ENCODE data around the gene C22orf23. TPM values are rescaled to one million over a fixed set of nuclear protein-coding genes. Genes with fewer than 3 reads are reported as not detected.

The C22orf23 gene
- total and polyA plus RNA-seq, 2 donors (not counting 1 experiment from before 2014, with no cell fraction given), result not detected

- ATAC-seq (ENCODE audit: low read depth), result no peak
- Mint-ChIP-seq H3K27ac (peak overlapping the region; percentile 68), H3K9me3 (ENCODE audit: insufficient read depth) (no peaks in the 10 kb centered on the region), H3K4me1 (peaks cover 28% of the 10 kb centered on the region), H3K27me3 (no peaks in the 10 kb centered on the region), H3K4me3 (peak overlapping the region; percentile 80)
- Histone ChIP-seq H4K20me1 (ENCODE audit: control insufficient read depth, insufficient read depth, low read length, poor library complexity, severe bottlenecking) (peaks cover 7% of the 10 kb centered on the region), H3K36me3 (replicated peaks in 1 of 2; ENCODE audit: control extremely low read depth in 1 of 2, control insufficient read depth in 1 of 2, extremely low read depth in 1 of 2, insufficient read depth in 2 of 2, low read length in 1 of 2) (peaks cover 0 to 5% of the 10 kb centered on the region in 2 experiments), H3K4me3 (ENCODE audit: control extremely low read depth in 1 of 5, extremely low read depth in 1 of 5, insufficient read depth in 1 of 5, low read depth in 2 of 5, low read length in 4 of 5) (no peak overlapping the region), H3K4me2 (replicated peaks; ENCODE audit: low read depth, low read length, poor library complexity, severe bottlenecking) (peak overlapping the region; percentile 94), H3K27ac (ENCODE audit: low read length in 2 of 2) (no peak overlapping the region), H3K27me3 (replicated peaks in 1 of 4; ENCODE audit: control extremely low read depth in 1 of 4, control insufficient read depth in 3 of 4, insufficient read depth in 4 of 4, low read length in 3 of 4) (no peaks in the 10 kb centered on the region), H2AFZ (ENCODE audit: insufficient read depth, low read depth, low read length, poor library complexity, severe bottlenecking) (peak overlapping the region; percentile 85), H3K9me3 (ENCODE audit: control extremely low read depth in 1 of 3, control insufficient read depth in 2 of 3, insufficient read depth in 1 of 3, low read length in 2 of 3) (no peaks in the 10 kb centered on the region), H3K79me2 (ENCODE audit: control insufficient read depth, insufficient read depth, low read length) (peaks cover 3% of the 10 kb centered on the region), H3K4me1 (ENCODE audit: control insufficient read depth in 2 of 2, insufficient read depth in 2 of 2, low read length in 2 of 2) (peaks cover 10 to 16% of the 10 kb centered on the region in 2 donors), H3K9ac (ENCODE audit: low read length) (no peak overlapping the region)
- ChIA-PET POLR2A (interaction anchor here (0.6 to 0.7 kb wide), 3 partner anchors 11 to 49 kb away, joined by 3 to 9 read pairs (median 3); no protein-coding TSS in a partner anchor), CTCF (interaction anchor here (0.9 to 2.7 kb wide), 7 partner anchors 8 to 61 kb away, joined by 3 to 28 read pairs (median 6); no protein-coding TSS in a partner anchor)
- 100% methylated on average over 6 of the region's 10 CpGs for WGBS (ENCODE audit: insufficient coverage)
- TF ChIP-seq EZH2 (IDR thresholded peaks at IDR 0.05; ENCODE audit: borderline replicate concordance, insufficient read depth, low read depth, low read length, poor library complexity, severe bottlenecking) (no peak), CTCF (IDR thresholded peaks at IDR 0.05) (no peak)
- intact Hi-C loops (cut with micrococcal nuclease), result no loop called here
- DNase-seq, result no peak
Observed at GRCh38 chr22:37904572-37905533, 48.5 kb downstream of the C22orf23 start.

All from B cell (primary cell).